Esophagus (tissue), 2 donors: Measurements from ENCODE around the gene ADAMTS12. TPM values are rescaled to one million over a fixed set of nuclear protein-coding genes. Genes with fewer than 3 reads are reported as not detected.
"Not testable (repeated sequence)": the region's sequence is repeated elsewhere in the genome, so short reads cannot be mapped to it uniquely, and the experiment has no call there.

Source experiments
- H3K27ac ChIP-seq, 2 donors: one replicate each; pipeline ENCODE4 v1.5.1; 2013; ENCODE audit warnings: low read depth in 2 of 2, mild to moderate bottlenecking in 2 of 2, inconsistent platforms in 1 of 2, low read length in 1 of 2, moderate library complexity in 1 of 2
- H3K27me3 ChIP-seq, 2 donors: one replicate each; pipeline ENCODE4 v1.6.1; 2013; ENCODE audit warnings: low read length in 2 of 2, control low read depth in 1 of 2, mild to moderate bottlenecking in 1 of 2; ENCODE audit not compliant: insufficient read depth in 2 of 2, control insufficient read depth in 1 of 2
- H3K36me3 ChIP-seq, 2 donors: one replicate each; pipeline ENCODE4 v1.6.1; 2013; ENCODE audit warnings: low read length in 1 of 2; ENCODE audit not compliant: control insufficient read depth in 2 of 2, insufficient read depth in 2 of 2
- H3K4me1 ChIP-seq, 2 donors: one replicate each; pipeline ENCODE4 v1.6.1; 2013; ENCODE audit warnings: low read length in 1 of 2; ENCODE audit not compliant: control insufficient read depth in 2 of 2, insufficient read depth in 2 of 2
- H3K4me3 ChIP-seq, 2 donors: one replicate each; pipeline ENCODE4 v1.5.1; 2013; ENCODE audit warnings: low read length in 2 of 2, mild to moderate bottlenecking in 2 of 2, low read depth in 1 of 2, moderate library complexity in 1 of 2
- H3K9me3 ChIP-seq, 2 donors: one replicate each; pipeline ENCODE4 v1.6.1; 2013; ENCODE audit warnings: mild to moderate bottlenecking in 2 of 2, low read depth in 1 of 2, low read length in 1 of 2, moderate library complexity in 1 of 2; ENCODE audit not compliant: control insufficient read depth in 2 of 2, insufficient read depth in 1 of 2
- WGBS, 2 donors: extraction: QIAGEN DNeasy Blood & Tissue Kit; methylation state at CpG; one replicate each; pipeline ENCODE4 v1.1.7; 2013; 5-methylcytosine and 5-hydroxymethylcytosine counted together
- polyA plus RNA-seq, 2 donors: library from polyadenylated mRNA; stranded (reverse); fragments of 200-250 nt; gene quantifications; one replicate each; pipeline ENCODE4 v1.2.3, GENCODE V29; 2013
- donor health status: healthy with polysubstance abuse.
- donor health status: Bipolar disorder and iron deficiency.

The ADAMTS12 gene
- polyA plus RNA-seq, 2 donors, result 0.06 to 0.20 TPM

GRCh38 chr5:33536802-33537201, 355.0 kb downstream of the ADAMTS12 start:
- Histone ChIP-seq H3K27me3 (no peaks in the 10 kb centered on the region), H3K4me3 (no peak overlapping the region), H3K9me3 (no peaks in the 10 kb centered on the region), H3K36me3 (no peaks in the 10 kb centered on the region), H3K27ac (no peak overlapping the region), H3K4me1 (no peaks in the 10 kb centered on the region)
- 62 to 74% methylated on average over 1 of the region's 1 CpG for WGBS, 2 donors

DNA sequence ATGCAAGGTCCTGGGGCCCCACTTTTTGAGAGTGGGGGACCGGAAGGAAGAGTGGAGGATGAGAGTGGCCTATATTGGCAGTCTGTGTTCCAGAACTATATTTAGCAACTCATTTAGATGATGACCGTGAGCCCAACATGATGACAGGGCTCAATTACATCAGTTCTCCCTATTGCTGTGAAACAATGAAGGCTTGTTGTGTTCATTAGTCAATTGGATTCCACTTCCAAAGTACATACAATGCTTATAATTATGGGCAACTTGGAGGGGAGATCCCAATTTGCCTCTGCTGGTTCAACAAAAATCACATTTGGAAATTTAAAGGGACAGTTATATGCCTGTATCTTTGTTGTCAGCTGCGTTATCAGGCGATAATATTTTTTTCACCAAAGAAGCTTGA, 360.0 kb downstream of the ADAMTS12 start:
- WGBS, 2 donors, result 72 to 86% methylated on average over 4 of the region's 4 CpGs
- no peaks in the 10 kb centered on the region for H3K4me1 ChIP-seq
- no peaks in the 10 kb centered on the region for H3K27me3 ChIP-seq
- H3K4me3 ChIP-seq, result no peak overlapping the region
- H3K27ac ChIP-seq, result no peak overlapping the region
- H3K9me3 ChIP-seq, result no peaks in the 10 kb centered on the region
- no peaks in the 10 kb centered on the region for H3K36me3 ChIP-seq

DNA sequence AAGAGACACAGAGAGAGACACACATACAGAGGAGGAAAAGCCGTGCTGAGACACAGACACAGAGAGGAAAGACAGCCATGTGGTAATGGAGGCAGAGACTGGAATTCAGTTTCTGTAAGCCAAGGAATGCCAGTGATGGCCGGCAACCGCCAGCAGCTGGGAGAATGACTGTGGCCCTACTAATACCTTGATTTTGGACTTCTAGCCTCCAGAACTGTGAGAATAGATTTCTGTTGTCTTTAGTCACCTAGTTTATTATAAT, 360.8 kb downstream of the ADAMTS12 start:
- Histone ChIP-seq H3K4me1 (no peaks in the 10 kb centered on the region), H3K27ac (no peak overlapping the region), H3K9me3 (no peaks in the 10 kb centered on the region), H3K27me3 (no peaks in the 10 kb centered on the region), H3K36me3 (no peaks in the 10 kb centered on the region), H3K4me3 (no peak overlapping the region)
- WGBS, 2 donors, result 86 to 91% methylated on average over 3 of the region's 3 CpGs

GRCh38 chr5:33530183-33531036, 361.4 kb downstream of the ADAMTS12 start:
- Histone ChIP-seq H3K4me1 (no peaks in the 10 kb centered on the region), H3K36me3 (no peaks in the 10 kb centered on the region), H3K9me3 (no peaks in the 10 kb centered on the region), H3K27me3 (no peaks in the 10 kb centered on the region), H3K4me3 (no peak overlapping the region), H3K27ac (no peak overlapping the region)
- 83% methylated on average over 10 of the region's 10 CpGs for WGBS, 2 donors

DNA sequence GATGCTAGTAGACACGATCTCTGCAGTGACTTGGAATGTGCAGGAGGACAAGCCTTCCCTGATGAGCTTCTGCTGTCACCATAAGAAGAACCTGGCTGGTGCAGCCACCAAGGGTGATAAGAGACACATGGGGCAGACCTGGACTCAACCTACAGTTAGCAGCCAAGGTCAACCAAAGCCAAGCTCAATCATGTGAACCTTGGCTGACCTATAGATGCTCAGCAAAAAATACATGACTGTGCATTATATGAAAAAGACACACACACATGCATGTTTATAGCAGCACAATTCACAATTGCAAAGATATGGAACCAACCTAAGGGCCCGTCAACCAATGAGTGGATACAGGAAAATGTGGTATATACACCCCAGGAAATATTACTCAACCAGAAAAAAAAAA, 364.1 kb downstream of the ADAMTS12 start:
- Histone ChIP-seq H3K36me3 (no peaks in the 10 kb centered on the region), H3K27me3 (no peaks in the 10 kb centered on the region), H3K4me3 (no peak overlapping the region), H3K27ac (no peak overlapping the region), H3K9me3 (no peaks in the 10 kb centered on the region), H3K4me1 (no peaks in the 10 kb centered on the region)
- 87 to 89% methylated on average over 2 of the region's 2 CpGs for WGBS, 2 donors

DNA sequence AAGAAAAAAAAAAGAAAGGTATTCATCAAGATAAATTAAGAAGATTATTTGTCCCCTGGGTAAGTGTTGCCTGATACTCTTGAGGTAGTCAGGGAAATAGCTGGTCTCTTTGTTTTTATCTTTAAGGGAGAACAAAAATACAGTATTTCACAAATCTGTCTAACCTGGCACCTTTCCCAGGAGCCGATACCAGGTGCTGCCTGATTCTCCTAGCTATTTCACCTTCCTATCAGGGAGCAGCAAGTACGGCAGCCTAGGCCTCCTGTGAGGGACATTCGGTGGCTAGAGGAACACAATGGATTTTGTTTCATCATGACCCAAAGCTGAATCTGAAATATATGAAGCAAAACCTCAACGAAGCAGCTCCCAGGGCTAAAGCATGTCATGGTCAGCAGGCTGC, 365.0 kb downstream of the ADAMTS12 start:
- WGBS, 2 donors, result 48 to 49% methylated on average over 4 of the region's 4 CpGs
- Histone ChIP-seq H3K9me3 (no peaks in the 10 kb centered on the region), H3K36me3 (no peaks in the 10 kb centered on the region), H3K27ac (no peak overlapping the region), H3K27me3 (no peaks in the 10 kb centered on the region), H3K4me3 (no peak overlapping the region), H3K4me1 (no peaks in the 10 kb centered on the region)

GRCh38 chr5:33524476-33524875, 367.3 kb downstream of the ADAMTS12 start:
- Histone ChIP-seq H3K4me1 (no peaks in the 10 kb centered on the region), H3K27ac (no peak overlapping the region), H3K4me3 (no peak overlapping the region), H3K9me3 (no peaks in the 10 kb centered on the region), H3K27me3 (no peaks in the 10 kb centered on the region), H3K36me3 (no peaks in the 10 kb centered on the region)
- WGBS, 2 donors, result 82 to 87% methylated on average over 2 of the region's 2 CpGs

DNA sequence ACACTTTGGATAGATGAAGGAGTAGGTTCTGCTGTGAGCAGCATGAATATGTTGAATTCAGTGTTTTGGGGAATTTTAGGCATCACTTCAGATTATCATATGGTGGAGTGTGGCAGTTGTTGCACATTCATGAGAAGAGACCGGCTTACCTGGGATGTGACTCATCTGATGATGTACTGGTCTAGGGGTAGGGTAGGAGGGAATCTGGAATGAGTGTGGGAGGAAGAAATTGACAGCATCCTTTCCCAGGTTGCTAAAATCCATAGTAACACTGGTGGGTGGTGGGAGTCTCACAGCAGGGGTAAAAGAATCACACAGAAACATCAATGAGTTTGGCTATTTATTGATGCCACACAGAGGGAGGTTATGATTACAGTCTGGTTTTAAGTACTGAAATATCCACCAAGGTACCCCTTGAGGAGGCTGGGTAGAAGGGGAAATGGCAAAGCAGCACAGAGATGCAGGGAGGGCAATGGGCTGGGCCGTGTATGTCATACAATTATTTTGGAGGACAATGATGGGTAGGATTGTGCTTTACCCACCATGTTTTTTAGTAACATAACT, 368.5 kb downstream of the ADAMTS12 start:
- Histone ChIP-seq H3K27me3 (no peaks in the 10 kb centered on the region), H3K4me1 (no peaks in the 10 kb centered on the region), H3K27ac (no peak overlapping the region), H3K9me3 (no peaks in the 10 kb centered on the region), H3K4me3 (no peak overlapping the region), H3K36me3 (no peaks in the 10 kb centered on the region)
- 74 to 83% methylated on average over 2 of the region's 2 CpGs for WGBS, 2 donors

- Histone ChIP-seq H3K27ac (no peak overlapping the region), H3K4me3 (no peak overlapping the region)
Observed at GRCh38 chr5:33516421-33516820, 375.4 kb downstream of the ADAMTS12 start.

DNA sequence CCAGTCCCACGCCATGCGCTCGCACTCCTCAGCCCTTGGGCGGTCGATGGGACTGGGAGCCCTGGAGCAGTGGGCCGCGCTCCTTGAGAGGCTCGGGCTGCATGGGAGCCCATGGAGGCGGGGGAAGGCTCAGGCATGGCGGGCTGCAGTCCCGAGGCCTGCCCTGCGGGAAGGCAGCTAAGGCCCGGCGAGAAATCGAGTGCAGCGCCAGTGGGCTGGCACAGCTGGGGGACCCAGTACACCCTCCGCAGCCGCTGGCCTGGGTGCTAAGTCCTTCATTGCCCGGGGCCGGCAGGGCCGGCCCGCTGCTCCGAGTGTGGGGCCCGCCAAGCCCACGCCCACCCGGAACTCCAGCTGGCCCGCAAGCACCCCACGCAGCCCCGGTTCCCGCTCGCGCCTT, 376.4 kb downstream of the ADAMTS12 start:
- not testable (repeated sequence) for H3K4me1 ChIP-seq, H3K27me3 ChIP-seq, H3K9me3 ChIP-seq, H3K36me3 ChIP-seq, H3K4me3 ChIP-seq, H3K27ac ChIP-seq
- WGBS, 2 donors, result 97% methylated on average over 17 to 32 of the region's 32 CpGs

More at GRCh38 chr5:33516421-33516820, 375.4 kb downstream of the ADAMTS12 start:
- Histone ChIP-seq H3K36me3 (no peaks in the 10 kb centered on the region), H3K9me3 (no peaks in the 10 kb centered on the region), H3K4me1 (no peaks in the 10 kb centered on the region), H3K27me3 (no peaks in the 10 kb centered on the region)
- 48 to 70% methylated on average over 2 of the region's 2 CpGs for WGBS, 2 donors
